ENCODE measurements around the gene COQ2. TPM values are rescaled to one million over a fixed set of nuclear protein-coding genes. Genes with fewer than 3 reads are reported as not detected.
"Not testable (repeated sequence)": the region's sequence is repeated elsewhere in the genome, so short reads cannot be mapped to it uniquely, and the experiment has no call there.

COQ2 gene
- total RNA-seq, 2 experiments from 2014 or later, result 23.4 to 23.9 TPM

- CTCF ChIA-PET, result interaction anchor here (0.8 to 1.0 kb wide), 2 partner anchors 9 kb away, joined by 3 read pairs; no protein-coding TSS in a partner anchor
- POLR2A ChIA-PET, result not testable (repeated sequence)
Observed at GRCh38 chr4:83290059-83290774, 5.6 kb upstream of the COQ2 start.

- POLR2A ChIA-PET, CTCF ChIA-PET: not testable (repeated sequence)
Observed at GRCh38 chr4:83288381-83288780, 3.8 kb upstream of the COQ2 start.

- ChIA-PET CTCF (interaction anchor here (0.6 to 2.3 kb wide), 9 partner anchors 8 to 1004 kb away, joined by 3 to 6 read pairs (median 4); partner anchors contain the start of gene COPS4), POLR2A (interaction anchor here (0.6 to 1.5 kb wide), 5 partner anchors 11 to 250 kb away, joined by 3 to 7 read pairs (median 4); partner anchors contain the start of genes COPS4, HELQ and MRPS18C)
Observed at GRCh38 chr4:83285055-83285407, 433 bp upstream of the COQ2 start.

GRCh38 chr4:83283181-83283580 lies 1.4 kb downstream of the COQ2 start:
- ChIA-PET CTCF (interaction anchor here (1.0 to 2.3 kb wide), 6 partner anchors 10 to 244 kb away, joined by 3 to 6 read pairs (median 4); no protein-coding TSS in a partner anchor), POLR2A (interaction anchor here (0.9 kb wide), 1 partner anchor 173 kb away, joined by 4 read pairs; no protein-coding TSS in a partner anchor)

GRCh38 chr4:83282049-83282535 lies 2.5 kb downstream of the COQ2 start:
- POLR2A ChIA-PET, result no interaction called here
- CTCF ChIA-PET, result interaction anchor here (0.6 to 2.1 kb wide), 4 partner anchors 10 to 211 kb away, joined by 3 to 6 read pairs (median 3); no protein-coding TSS in a partner anchor

GRCh38 chr4:83281307-83281706 lies 3.3 kb downstream of the COQ2 start:
- CTCF ChIA-PET, result interaction anchor here (0.6 to 1.9 kb wide), 7 partner anchors 8 to 207 kb away, joined by 3 to 5 read pairs (median 3); no protein-coding TSS in a partner anchor
- POLR2A ChIA-PET, result interaction anchor here (0.6 kb wide), 1 partner anchor 852 kb away, joined by 4 read pairs; no protein-coding TSS in a partner anchor

- CTCF ChIA-PET, result interaction anchor here (1.1 kb wide), 1 partner anchor 256 kb away, joined by 5 read pairs; no protein-coding TSS in a partner anchor
- POLR2A ChIA-PET, result no interaction called here
Observed at GRCh38 chr4:83276299-83277040, 8.1 kb downstream of the COQ2 start.

GRCh38 chr4:83273926-83274325 lies 10.7 kb downstream of the COQ2 start:
- CTCF ChIA-PET, result interaction anchor here (0.6 to 1.5 kb wide), 3 partner anchors 13 to 1446 kb away, joined by 3 to 4 read pairs (median 3); no protein-coding TSS in a partner anchor
- POLR2A ChIA-PET, result interaction anchor here (1.3 kb wide), 1 partner anchor 11 kb away, joined by 5 read pairs; the partner anchor contains the start of gene COQ2

- CTCF ChIA-PET, result no interaction called here
- POLR2A ChIA-PET, result no interaction called here
Observed at GRCh38 chr4:83272900-83273299, 11.7 kb downstream of the COQ2 start.

- POLR2A ChIA-PET, result no interaction called here
- CTCF ChIA-PET, result no interaction called here
Observed at GRCh38 chr4:83269256-83269655, 15.3 kb downstream of the COQ2 start.

GRCh38 chr4:83268491-83268890 lies 16.1 kb downstream of the COQ2 start:
- CTCF ChIA-PET, result interaction anchor here (0.8 kb wide), 1 partner anchor 50 kb away, joined by 3 read pairs; no protein-coding TSS in a partner anchor

GRCh38 chr4:83267830-83268475 lies 16.6 kb downstream of the COQ2 start:
- CTCF ChIA-PET, result interaction anchor here (0.8 to 1.2 kb wide), 4 partner anchors 12 to 289 kb away, joined by 3 to 5 read pairs (median 3); no protein-coding TSS in a partner anchor
- POLR2A ChIA-PET, result interaction anchor here (0.9 to 1.0 kb wide), 2 partner anchors 50 to 233 kb away, joined by 3 to 5 read pairs; partner anchors contain the start of gene COPS4

More at GRCh38 chr4:83268491-83268890, 16.1 kb downstream of the COQ2 start:
- POLR2A ChIA-PET, result no interaction called here

GRCh38 chr4:83267121-83267829 lies 17.3 kb downstream of the COQ2 start:
- CTCF ChIA-PET, result interaction anchor here (0.6 to 1.2 kb wide), 5 partner anchors 12 to 289 kb away, joined by 3 to 5 read pairs (median 3); no protein-coding TSS in a partner anchor

GRCh38 chr4:83266689-83267088 lies 17.9 kb downstream of the COQ2 start:
- CTCF ChIA-PET, result interaction anchor here (0.6 to 1.2 kb wide), 3 partner anchors 13 to 192 kb away, joined by 3 to 5 read pairs (median 3); no protein-coding TSS in a partner anchor
- POLR2A ChIA-PET, result no interaction called here

More at GRCh38 chr4:83267121-83267829, 17.3 kb downstream of the COQ2 start:
- POLR2A ChIA-PET, result interaction anchor here (0.9 to 1.0 kb wide), 2 partner anchors 50 to 232 kb away, joined by 3 to 5 read pairs; partner anchors contain the start of gene COPS4

- CTCF ChIA-PET, result no interaction called here
- POLR2A ChIA-PET, result no interaction called here
Observed at GRCh38 chr4:83263106-83263505, 21.5 kb downstream of the COQ2 start.

GRCh38 chr4:83262682-83263081 lies 21.9 kb downstream of the COQ2 start:
- POLR2A ChIA-PET, result no interaction called here
- CTCF ChIA-PET, result no interaction called here

- ChIA-PET CTCF (interaction anchor here (0.7 to 1.4 kb wide), 4 partner anchors 9 to 250 kb away, joined by 3 read pairs; no protein-coding TSS in a partner anchor), POLR2A (no interaction called here)
Observed at GRCh38 chr4:83261307-83261706, 23.3 kb downstream of the COQ2 start.

GRCh38 chr4:83259586-83259985 lies 25.0 kb downstream of the COQ2 start:
- ChIA-PET CTCF (interaction anchor here (0.9 to 1.4 kb wide), 5 partner anchors 20 to 185 kb away, joined by 3 to 4 read pairs (median 4); no protein-coding TSS in a partner anchor), POLR2A (no interaction called here)

All from activated CD8-positive, alpha-beta memory T cell treated with anti-CD3 and anti-CD28 coated beads for 36 hours (primary cell).